NK-92 (cell line): Measurements from ENCODE around the gene TMEM237.

Experiments used
- DNase-seq: peaks from one replicate; lab custom pipeline; 2025; ENCODE audit not compliant: unreplicated experiment; lab: John Stamatoyannopoulos, UW

The TMEM237 gene

GRCh38 chr2:201642086-201642578, 1.2 kb downstream of the TMEM237 start:
- DNase-seq: no peak

- DNase-seq: no peak
These were observed 4.1 kb downstream of the TMEM237 start for GRCh38 chr2:201639205-201639604.

GRCh38 chr2:201638326-201638725, 5.0 kb downstream of the TMEM237 start:
- no peak for DNase-seq

DNA sequence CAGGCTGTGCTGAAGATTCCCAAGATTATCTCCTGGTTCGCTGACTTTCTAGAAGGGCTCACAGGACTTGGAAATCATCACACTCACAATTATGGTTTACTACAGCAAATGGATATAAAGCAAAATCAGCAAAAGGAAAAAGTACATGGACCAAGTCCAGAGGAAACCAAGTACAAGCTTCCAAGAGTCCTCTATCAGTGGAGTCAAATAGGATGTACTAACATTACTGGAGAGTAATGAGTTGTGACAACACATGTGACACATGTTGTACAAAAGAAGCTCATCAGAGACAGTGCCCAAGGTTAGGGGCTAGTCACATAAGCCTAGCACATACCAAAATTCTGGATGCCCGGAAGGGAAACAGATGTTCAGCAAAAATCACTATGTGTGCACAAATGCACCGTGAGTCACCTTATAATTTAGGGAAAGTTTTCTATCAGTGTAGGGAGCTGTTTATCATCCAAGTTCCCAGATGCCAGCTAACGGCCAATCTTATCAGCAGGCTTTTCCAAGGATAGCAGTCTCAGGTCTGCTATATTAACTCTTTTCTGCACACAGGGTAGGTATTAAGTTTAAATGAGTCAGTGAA, 9.5 kb downstream of the TMEM237 start:
- no peak for DNase-seq

GRCh38 chr2:201631041-201631440, 12.3 kb downstream of the TMEM237 start:
- DNase-seq: no peak

DNA sequence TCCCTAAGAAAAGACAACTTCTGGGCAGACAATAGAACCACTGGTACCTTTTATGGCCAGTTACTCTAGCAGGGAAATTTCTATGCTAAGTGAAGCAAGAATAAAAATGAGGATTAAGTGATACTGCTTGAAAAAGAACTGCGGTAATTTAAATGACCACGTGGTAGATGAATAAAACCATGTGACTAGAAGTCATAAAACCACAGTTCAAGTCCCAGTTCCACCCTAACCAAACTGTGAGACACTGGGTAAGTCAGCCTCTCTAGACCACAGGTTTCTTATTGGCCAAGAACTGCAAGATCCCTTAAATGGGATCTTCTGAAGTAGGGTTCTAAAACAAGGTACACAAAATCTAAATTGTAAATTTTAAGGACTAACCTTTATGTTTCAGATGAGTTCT, 12.7 kb downstream of the TMEM237 start:
- DNase-seq: no peak

- DNase-seq: no peak
These were observed 14.8 kb downstream of the TMEM237 start for GRCh38 chr2:201628545-201628944.

DNA sequence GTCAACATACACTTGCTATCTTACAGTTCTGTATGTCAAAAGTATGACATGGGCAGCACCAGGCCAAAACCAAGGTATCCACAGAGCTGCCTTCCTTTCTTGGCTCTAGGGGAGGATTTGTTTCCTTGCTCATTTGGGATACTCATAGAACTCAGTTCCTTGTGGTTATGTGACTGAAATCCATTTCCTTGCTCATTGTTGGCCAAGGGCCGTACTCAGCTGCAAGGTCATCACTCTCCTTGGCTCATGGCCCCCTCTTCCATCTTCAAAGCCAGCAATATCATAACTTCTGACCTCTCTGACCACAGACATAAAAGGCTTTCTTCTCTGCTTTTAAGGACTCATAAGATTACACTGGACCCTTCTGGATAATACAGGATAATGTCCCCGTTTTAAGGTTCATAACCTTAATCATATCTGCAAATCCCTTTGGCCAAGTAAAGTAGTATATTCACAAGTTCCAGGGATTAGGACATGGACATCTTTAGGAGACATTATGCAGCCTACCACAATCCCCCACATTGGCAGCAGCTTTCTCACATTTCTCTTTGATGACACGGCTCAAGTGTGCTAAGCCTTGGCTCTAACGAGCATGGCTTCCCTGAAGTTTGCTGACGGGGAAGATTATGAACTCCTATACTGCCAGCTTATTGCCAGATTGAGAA, 20.9 kb downstream of the TMEM237 start:
- no peak for DNase-seq

DNA sequence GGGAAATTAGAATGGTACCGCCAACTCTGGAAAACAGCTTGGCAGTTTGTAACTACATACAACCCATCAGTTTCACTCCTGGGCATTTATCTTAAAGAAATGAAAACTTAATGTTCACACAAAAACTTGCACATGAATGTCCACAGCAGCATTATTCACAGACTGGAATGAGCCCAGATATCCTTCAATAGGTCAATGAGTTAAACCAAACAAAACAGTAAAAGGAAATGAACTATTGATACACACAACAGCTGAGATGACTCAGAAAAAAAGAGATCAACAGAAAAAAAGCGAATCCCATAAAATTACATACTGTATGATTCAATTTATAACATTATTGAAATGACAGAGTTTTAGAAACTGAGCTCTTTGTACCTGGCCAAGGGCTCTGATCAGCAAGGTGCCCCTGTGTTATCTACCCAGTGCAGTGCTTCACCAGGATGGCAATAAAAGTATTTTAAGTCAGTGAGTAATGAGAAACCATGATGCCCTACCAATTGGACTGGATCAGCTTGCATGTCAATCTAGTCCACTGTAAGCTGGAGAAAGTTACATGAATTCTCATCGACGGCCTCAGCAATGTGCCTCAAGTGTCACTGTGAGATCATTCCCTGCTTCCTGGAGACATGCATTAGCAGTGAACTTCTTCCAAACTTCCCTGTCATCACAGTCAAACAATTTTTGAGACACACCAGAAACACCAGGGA, 21.9 kb downstream of the TMEM237 start:
- no peak for DNase-seq

- no peak for DNase-seq
These were observed 24.3 kb downstream of the TMEM237 start for GRCh38 chr2:201618744-201619662.

GRCh38 chr2:201608021-201608420, 35.3 kb downstream of the TMEM237 start:
- DNase-seq: no peak

DNA sequence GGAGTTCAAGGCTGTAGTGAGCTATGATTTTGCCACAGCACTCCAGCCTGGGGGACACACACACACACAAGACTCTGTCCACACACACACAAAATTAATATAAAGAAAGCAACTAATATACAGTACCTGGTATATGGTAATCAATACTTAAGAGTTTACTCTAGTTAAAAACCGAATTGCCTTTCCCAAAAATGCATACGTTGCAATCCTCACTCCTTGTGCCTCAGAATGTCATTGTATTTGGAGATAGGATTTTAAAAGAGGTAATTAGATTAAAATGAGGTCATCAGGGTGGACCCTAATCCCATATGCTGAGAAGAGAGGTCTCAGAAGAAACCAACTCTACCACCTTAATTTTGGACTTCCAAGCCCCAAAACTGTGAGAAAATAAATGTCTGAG, 35.7 kb downstream of the TMEM237 start:
- DNase-seq: no peak

DNA sequence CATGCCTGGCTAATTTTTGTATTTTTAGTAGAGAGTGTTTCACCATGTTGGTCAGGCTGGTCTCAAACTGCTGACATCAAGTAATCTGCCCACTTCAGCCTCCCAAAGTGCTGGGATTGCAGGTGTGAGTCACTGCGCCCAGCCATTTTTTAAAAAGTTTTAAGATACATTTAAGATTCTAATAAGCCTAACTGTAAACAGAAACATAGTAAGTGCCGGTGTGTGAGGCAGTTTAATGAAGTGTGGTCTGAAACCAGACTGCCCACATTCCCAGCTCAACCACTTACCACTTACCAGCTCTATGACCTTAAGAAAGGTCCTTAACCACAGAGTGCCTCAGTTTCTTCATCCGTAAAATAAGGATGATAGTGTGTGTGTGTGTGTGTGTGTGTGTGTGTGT, 42.4 kb downstream of the TMEM237 start:
- no peak for DNase-seq

- no peak for DNase-seq
These were observed 45.9 kb downstream of the TMEM237 start for GRCh38 chr2:201597397-201597796.

GRCh38 chr2:201580486-201580885, 62.8 kb downstream of the TMEM237 start:
- DNase-seq: no peak

DNA sequence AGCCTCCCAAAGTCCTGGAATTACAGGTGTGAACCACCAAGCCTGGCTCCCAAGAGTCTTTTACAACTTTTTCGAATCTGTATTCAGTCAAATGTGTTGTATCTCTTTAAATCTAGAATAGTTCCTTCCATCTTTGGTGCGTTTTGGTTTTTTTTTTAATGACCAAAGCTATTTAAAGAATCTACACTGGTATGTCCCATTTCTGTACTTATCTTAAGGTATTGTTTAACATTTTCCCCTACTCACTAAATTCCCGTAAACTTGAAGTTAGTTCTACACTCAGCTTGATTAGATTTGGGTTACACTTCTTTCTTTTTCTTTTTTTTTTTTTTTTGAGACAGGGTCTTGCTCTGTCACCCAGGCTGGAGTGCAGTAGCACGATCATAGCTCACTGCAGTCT, 63.8 kb downstream of the TMEM237 start:
- no peak for DNase-seq

DNA sequence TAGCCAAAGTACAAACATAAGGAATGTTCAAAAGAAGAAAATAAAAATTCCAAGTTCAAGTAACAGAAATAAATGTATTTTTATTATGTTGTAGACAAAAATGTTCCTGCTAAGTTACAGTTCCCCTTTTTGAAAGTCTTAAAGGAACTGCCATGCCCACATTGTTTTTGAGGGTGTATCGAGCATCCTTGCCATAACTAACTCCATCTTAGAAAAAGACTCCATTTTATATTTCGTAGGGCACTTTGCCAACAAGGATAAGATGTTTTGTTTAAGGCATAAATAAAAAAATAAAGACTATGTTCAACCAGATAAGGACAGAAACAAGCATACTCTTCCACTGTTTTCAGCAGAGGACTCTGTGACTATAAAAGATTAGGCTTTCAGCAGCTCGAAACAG, 67.3 kb downstream of the TMEM237 start:
- no peak for DNase-seq

DNA sequence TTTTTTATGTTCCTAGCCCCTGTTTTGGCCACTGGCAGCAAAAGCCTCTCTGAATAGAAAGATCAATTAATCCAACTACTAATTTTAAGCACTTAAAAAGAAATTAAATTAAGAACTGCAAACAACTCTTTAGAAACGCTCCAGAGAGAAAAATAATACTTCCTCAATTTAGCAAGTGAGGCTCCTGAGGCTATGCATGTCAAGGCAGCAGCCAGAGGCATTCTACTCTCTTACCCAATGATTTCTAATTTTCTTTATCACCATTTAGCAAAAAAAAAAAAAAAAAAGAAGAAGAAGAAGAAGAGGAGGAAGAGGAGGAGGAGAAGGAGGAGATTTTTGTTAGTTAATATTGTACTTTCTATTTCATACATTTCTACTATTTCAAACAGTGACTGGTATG, 68.5 kb downstream of the TMEM237 start:
- no peak for DNase-seq

GRCh38 chr2:201572846-201573508, 70.3 kb downstream of the TMEM237 start:
- DNase-seq: no peak
